IPS DF 6.9 (cell line): Measurements from ENCODE around the gene RNF133.

Experiments used
- DNase-seq: peaks from one replicate; pipeline ENCODE4 v3.0.0-alpha.2; 2013; ENCODE audit warnings: low read depth, low spot score
- H3K27ac ChIP-seq: one replicate; pipeline ENCODE4 v1.5.1; 2013; ENCODE audit warnings: low read length, control low read depth
- H3K27me3 ChIP-seq: 2 replicates; pipeline ENCODE4 v1.6.1; 2013; ENCODE audit warnings: mild to moderate bottlenecking, low read length; ENCODE audit not compliant: control insufficient read depth, insufficient read depth
- H3K36me3 ChIP-seq: 2 replicates; pipeline ENCODE4 v1.6.1; 2013; ENCODE audit warnings: low read length; ENCODE audit not compliant: control insufficient read depth, insufficient read depth
- H3K4me1 ChIP-seq: 2 replicates; pipeline ENCODE4 v1.6.1; 2013; ENCODE audit warnings: low read length; ENCODE audit not compliant: control insufficient read depth, insufficient read depth
- H3K4me3 ChIP-seq: 2 replicates; pipeline ENCODE4 v1.5.1; 2013; ENCODE audit warnings: mild to moderate bottlenecking, low read length
- H3K9me3 ChIP-seq: 2 replicates; pipeline ENCODE4 v1.6.1; 2013; ENCODE audit warnings: low read length, inconsistent platforms; ENCODE audit not compliant: control insufficient read depth, insufficient read depth
- WGBS: extraction: QIAGEN DNeasy Blood & Tissue Kit; methylation state at CpG from one replicate; pipeline ENCODE4 v1.1.7; 2013; ENCODE audit warnings: mixed read lengths, missing lambda C conversion rate; ENCODE audit not compliant: insufficient read length, insufficient coverage; 5-methylcytosine and 5-hydroxymethylcytosine counted together

The RNF133 gene

DNA sequence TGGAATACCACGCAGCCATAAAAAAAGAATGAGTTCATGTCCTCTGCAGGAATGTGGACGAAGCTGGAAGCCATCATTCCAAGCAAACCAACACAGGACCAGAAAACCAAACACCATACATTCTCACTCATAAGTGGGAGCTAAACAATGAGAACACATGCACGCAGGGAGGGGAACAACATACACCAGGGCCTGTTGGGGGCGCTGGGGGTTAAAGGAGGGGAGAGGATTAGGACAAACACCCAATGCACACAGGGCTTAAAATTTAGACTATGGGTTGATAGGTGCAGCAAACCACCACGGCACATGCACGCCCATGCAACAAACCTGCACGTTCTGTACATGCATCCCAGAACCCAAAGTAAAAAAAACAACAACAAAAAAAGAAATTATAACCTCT, 23.3 kb downstream of the RNF133 start:
- no peak overlapping the region for H3K4me3 ChIP-seq
- no CpG with 5 or more reads among the region's 7 CpGs for WGBS
- no peaks in the 10 kb centered on the region for H3K9me3 ChIP-seq
- no peak for DNase-seq
- H3K27ac ChIP-seq = no peak overlapping the region
- H3K4me1 ChIP-seq = peaks cover 11% of the 10 kb centered on the region; the same call in 1 of the 2 replicates
- no peaks in the 10 kb centered on the region for H3K36me3 ChIP-seq
- no peaks in the 10 kb centered on the region for H3K27me3 ChIP-seq

DNA sequence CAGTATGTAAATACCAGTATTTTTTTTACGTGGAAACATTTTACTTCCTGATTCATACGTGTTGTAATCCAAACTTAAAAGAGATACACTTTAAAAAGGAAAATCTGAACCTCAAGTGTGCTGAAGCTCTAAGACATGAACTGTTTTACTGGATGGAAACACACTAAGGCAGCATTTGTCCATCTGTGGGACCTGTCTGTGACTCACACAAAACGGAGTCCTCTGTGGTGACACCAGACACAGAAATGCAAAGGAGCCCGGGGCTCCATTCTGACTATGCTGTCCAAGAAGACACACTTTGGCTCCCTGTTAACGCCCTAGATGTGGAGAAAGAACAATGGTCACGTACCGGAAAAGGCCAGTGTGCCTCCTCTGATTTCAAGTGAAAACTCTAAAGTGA, 23.9 kb downstream of the RNF133 start:
- no CpG with 5 or more reads among the region's 7 CpGs for WGBS
- no peak overlapping the region for H3K4me3 ChIP-seq
- H3K9me3 ChIP-seq = no peaks in the 10 kb centered on the region

DNA sequence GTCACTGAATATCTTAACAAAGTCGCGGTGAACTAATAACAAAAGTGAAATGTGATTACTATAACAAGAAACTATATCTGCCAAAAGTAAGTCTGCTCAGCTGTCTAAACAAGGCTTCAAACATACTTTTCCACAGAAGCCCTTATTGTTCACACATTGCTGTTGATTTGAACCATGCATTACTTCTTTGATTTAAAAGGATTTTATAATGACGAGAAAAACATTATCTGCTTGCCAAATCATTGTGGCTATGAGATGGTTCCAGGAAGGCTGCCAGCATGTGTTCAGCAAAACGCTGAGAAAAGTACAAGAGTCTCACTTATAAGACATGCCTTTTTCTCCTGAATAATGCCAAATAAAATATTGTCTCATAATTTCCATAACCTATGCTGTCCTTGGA, 24.4 kb downstream of the RNF133 start:
- Histone ChIP-seq H3K27ac (no peak overlapping the region), H3K4me1 (peaks cover 11% of the 10 kb centered on the region; the same call in 1 of the 2 replicates), H3K4me3 (no peak overlapping the region), H3K36me3 (no peaks in the 10 kb centered on the region), H3K27me3 (no peaks in the 10 kb centered on the region), H3K9me3 (no peaks in the 10 kb centered on the region)
- no peak for DNase-seq
- WGBS = no CpG with 5 or more reads among the region's 4 CpGs

More for the DNA sequence above, 23.9 kb downstream of the RNF133 start:
- DNase-seq = no peak
- Histone ChIP-seq H3K27ac (no peak overlapping the region), H3K36me3 (no peaks in the 10 kb centered on the region), H3K4me1 (peaks cover 11% of the 10 kb centered on the region; the same call in 1 of the 2 replicates), H3K27me3 (no peaks in the 10 kb centered on the region)

DNA sequence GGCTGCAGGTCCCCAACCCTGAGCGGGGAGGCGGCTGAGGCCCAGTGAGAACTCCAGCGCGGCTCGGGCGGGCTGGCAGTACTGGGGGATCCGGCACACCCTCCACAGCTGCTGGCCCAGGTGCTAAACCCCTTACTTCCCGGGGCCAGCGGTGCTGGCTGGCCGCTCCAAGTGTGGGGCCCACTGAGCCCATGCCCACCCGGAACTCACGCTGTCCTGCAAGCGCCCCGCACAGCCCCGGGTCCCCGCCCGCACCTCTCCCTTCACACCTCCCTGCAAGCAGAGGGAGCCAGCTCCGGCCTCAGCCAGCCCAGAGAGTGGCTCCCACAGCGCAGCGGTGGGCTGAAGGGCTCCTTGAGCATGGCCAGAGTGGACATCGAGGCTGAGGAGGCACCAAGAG, 25.0 kb downstream of the RNF133 start:
- H3K9me3 ChIP-seq = no peaks in the 10 kb centered on the region
- H3K27me3 ChIP-seq = no peaks in the 10 kb centered on the region
- H3K36me3 ChIP-seq = no peaks in the 10 kb centered on the region
- H3K27ac ChIP-seq = no peak overlapping the region
- no peak overlapping the region for H3K4me3 ChIP-seq
- peaks cover 11% of the 10 kb centered on the region; the same call in 1 of the 2 replicates for H3K4me1 ChIP-seq
- no peak for DNase-seq
- WGBS = no CpG with 5 or more reads among the region's 21 CpGs

DNA sequence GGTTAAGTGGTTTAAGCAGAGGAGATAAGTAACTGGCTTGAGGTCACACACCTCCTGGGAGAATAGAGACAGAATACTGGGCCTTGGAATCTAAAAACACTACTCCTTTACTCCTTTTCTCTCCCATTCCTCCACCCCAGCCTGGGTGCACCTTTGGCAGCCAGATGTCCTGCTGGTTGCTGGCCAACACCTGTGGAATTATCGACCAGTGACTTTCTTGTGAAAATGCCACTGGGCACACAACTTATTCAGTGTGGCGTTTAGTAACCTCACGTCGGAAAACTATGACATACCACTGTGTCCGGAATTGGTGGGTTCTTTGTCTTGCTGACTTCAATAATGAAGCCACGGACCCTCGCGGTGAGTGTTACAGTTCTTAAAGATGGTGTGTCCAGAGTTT, 26.4 kb downstream of the RNF133 start:
- Histone ChIP-seq H3K9me3 (no peaks in the 10 kb centered on the region), H3K4me1 (peaks cover 7% of the 10 kb centered on the region; the same call in 1 of the 2 replicates), H3K36me3 (no peaks in the 10 kb centered on the region), H3K27me3 (no peaks in the 10 kb centered on the region), H3K4me3 (no peak overlapping the region), H3K27ac (no peak overlapping the region)
- no peak for DNase-seq
- WGBS = no CpG with 5 or more reads among the region's 8 CpGs

DNA sequence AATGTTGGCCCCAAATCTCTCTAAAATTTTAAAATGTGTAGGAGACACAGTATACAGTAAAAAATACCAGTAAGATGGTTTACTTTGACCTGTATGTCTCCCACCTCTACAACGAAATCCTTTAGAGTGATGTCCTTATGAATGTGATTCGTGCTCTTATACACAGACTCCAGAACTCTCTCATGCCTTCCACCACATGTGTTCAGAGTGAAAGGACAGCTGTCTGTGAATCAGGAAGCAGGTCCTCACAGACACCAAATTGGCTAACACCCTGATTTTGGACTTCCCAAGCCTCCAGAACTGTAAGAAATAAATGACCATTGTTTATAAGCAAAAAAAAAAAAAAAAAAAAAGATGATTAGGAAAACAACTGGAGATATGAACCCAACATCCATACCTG, 35.2 kb downstream of the RNF133 start:
- Histone ChIP-seq H3K27me3 (no peaks in the 10 kb centered on the region), H3K4me3 (no peak overlapping the region), H3K4me1 (0 out of 2 replicates have a peak, but pooled peaks cover 1% of the 10 kb centered on the region), H3K27ac (no peak overlapping the region), H3K36me3 (no peaks in the 10 kb centered on the region), H3K9me3 (no peaks in the 10 kb centered on the region)
- no peak for DNase-seq
- WGBS = no CpG with 5 or more reads among the region's 2 CpGs

DNA sequence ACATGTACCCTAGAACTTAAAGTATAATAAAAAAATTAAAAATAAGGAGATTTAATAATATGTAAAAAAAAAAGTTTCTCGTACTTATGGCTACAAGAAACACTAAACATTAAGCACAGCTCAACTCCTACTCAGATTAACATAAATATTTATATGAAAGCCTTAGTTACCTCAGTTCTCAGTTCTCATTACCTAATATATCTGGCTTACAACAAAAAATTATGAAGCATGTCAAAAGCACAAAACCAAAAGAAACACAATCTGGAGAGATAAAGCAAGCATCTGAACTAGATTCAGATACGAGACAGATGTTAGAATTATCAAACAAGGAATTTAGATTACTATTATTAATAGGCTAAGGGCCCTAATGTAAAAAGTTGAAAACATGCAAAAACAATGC, 40.1 kb downstream of the RNF133 start:
- no peak overlapping the region for H3K27ac ChIP-seq
- WGBS = no CpG with 5 or more reads among the region's 2 CpGs
- H3K36me3 ChIP-seq = no peaks in the 10 kb centered on the region
- H3K4me1 ChIP-seq = no peaks in the 10 kb centered on the region
- H3K9me3 ChIP-seq = no peaks in the 10 kb centered on the region
- H3K27me3 ChIP-seq = no peaks in the 10 kb centered on the region
- no peak for DNase-seq
- no peak overlapping the region for H3K4me3 ChIP-seq

DNA sequence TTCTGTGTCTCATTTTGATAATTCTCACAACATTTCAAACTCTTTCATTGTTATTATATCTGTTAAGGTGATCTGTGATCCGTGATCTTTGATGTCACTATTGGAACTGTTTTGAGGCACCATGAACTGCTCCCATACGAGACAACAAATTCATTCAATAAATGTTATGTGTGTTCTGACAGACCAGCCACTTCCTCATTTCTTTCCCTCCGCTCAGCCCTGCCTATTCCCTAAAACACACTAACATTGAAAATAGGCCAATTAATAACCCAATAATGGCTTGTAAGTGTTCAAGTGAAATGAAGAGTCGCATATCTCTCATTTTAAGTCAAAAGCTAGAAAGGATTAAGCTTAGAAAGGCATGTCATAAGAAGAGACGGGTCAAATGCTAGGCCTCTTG, 45.2 kb downstream of the RNF133 start:
- DNase-seq = no peak
- H3K9me3 ChIP-seq = no peaks in the 10 kb centered on the region
- H3K4me1 ChIP-seq = peaks cover 4% of the 10 kb centered on the region; the same call in 1 of the 2 replicates
- H3K27me3 ChIP-seq = no peaks in the 10 kb centered on the region
- H3K4me3 ChIP-seq = no peak overlapping the region
- WGBS = no CpG with 5 or more reads among the region's 5 CpGs
- H3K36me3 ChIP-seq = no peaks in the 10 kb centered on the region
- H3K27ac ChIP-seq = no peak overlapping the region

DNA sequence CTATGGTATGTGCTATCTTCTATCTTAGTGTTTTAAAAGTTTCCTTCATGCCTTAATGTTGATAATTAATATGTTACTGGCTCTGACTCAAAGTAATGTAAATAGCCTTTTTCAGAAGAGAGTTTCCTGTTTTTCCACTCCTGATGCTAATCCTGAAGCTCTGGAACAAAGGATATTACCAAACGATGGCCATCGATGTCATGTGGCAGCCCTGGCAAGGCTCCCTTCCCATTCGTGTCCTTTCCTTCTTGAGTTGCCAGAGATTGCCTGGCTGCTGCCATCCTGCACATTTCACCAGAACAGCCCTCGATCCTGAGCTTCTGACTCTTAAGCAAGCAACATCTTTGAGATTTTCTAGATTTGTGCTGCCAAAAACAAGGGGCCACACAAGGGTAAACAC, 46.0 kb downstream of the RNF133 start:
- no peak for DNase-seq
- no peaks in the 10 kb centered on the region for H3K27me3 ChIP-seq

DNA sequence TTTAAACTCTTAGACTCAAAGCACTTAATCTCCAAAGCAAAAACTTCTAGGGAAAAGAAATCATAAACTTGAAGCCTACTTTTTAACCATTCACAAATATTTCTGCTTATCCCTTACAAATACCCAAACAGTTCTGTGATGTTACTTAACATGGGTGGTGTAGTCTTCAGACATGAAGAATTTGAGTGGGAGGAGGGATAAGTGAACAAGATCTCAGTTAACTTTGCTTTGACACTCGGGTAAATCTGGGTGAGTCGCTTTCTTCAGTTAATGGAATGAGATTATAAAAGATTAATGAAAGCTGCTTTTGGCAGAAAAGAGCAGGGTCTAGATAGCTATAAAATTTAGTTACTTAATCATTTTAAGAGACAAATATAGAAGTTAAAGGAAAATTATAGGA, 47.5 kb downstream of the RNF133 start:
- H3K4me1 ChIP-seq = peaks cover 4% of the 10 kb centered on the region; the same call in 1 of the 2 replicates
- DNase-seq = no peak
- H3K9me3 ChIP-seq = no peaks in the 10 kb centered on the region
- WGBS = no CpG with 5 or more reads among the region's 2 CpGs
- no peak overlapping the region for H3K27ac ChIP-seq
- no peak overlapping the region for H3K4me3 ChIP-seq
- no peaks in the 10 kb centered on the region for H3K36me3 ChIP-seq
- H3K27me3 ChIP-seq = no peaks in the 10 kb centered on the region

More for the DNA sequence above, 46.0 kb downstream of the RNF133 start:
- WGBS = no CpG with 5 or more reads among the region's 4 CpGs
- H3K36me3 ChIP-seq = no peaks in the 10 kb centered on the region
- H3K4me3 ChIP-seq = no peak overlapping the region
- no peaks in the 10 kb centered on the region for H3K9me3 ChIP-seq
- H3K4me1 ChIP-seq = peaks cover 4% of the 10 kb centered on the region; the same call in 1 of the 2 replicates
- H3K27ac ChIP-seq = no peak overlapping the region
